ENCODE results near the gene CELA3B.
"Not testable (repeated sequence)": the region's sequence is repeated elsewhere in the genome, so short reads cannot be mapped to it uniquely, and the experiment has no call there.

DNA sequence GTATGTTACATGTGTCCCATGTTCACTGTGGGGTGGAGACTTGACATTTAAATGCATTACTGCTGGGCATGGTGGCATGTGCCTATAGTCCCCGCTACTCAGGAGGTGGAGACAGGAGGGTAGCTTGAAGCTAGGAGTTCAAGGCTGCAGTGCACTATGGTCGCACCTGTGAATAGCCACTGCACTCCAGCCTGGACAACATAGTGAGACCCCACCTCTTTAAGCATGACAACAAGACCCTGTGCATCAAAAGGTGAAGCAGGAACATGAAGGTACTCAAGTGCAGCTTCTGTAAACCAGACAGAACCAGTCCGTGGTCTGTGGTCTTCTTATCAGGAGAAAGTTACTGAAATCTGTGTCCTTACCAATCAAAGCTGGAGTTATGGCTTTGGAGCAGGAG lies 15.4 kb downstream of the CELA3B start:
- TF ChIP-seq, protein P1, sequence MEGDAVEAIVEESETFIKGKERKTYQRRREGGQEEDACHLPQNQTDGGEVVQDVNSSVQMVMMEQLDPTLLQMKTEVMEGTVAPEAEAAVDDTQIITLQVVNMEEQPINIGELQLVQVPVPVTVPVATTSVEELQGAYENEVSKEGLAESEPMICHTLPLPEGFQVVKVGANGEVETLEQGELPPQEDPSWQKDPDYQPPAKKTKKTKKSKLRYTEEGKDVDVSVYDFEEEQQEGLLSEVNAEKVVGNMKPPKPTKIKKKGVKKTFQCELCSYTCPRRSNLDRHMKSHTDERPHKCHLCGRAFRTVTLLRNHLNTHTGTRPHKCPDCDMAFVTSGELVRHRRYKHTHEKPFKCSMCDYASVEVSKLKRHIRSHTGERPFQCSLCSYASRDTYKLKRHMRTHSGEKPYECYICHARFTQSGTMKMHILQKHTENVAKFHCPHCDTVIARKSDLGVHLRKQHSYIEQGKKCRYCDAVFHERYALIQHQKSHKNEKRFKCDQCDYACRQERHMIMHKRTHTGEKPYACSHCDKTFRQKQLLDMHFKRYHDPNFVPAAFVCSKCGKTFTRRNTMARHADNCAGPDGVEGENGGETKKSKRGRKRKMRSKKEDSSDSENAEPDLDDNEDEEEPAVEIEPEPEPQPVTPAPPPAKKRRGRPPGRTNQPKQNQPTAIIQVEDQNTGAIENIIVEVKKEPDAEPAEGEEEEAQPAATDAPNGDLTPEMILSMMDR (IDR thresholded peaks at IDR 0.05; ENCODE audit: low read depth, low read length) = not testable (repeated sequence)
- not testable (repeated sequence) for TF ChIP-seq POLR2A (IDR thresholded peaks at IDR 0.05; ENCODE audit: extremely low read depth, insufficient read length)
- TF ChIP-seq, protein P2, sequence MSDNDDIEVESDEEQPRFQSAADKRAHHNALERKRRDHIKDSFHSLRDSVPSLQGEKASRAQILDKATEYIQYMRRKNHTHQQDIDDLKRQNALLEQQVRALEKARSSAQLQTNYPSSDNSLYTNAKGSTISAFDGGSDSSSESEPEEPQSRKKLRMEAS (IDR thresholded peaks at IDR 0.05; ENCODE audit: low read depth, low read length) = not testable (repeated sequence)
